Transverse colon (tissue), 4 donors: Measurements from ENCODE around the gene KMT2B.

ENCODE experiments used
- EP300 ChIP-seq: sonication (generic); formaldehyde crosslinking; IDR thresholded peaks from one replicate; pipeline ENCODE4 v1.6.1; 2017; ENCODE audit warnings: antibody characterized with exemption, low read depth
- POLR2A ChIP-seq: fragments of 450-650 bp; IDR thresholded peaks from one replicate; pipeline ENCODE4 v1.6.1; 2016; ENCODE audit warnings: antibody characterized with exemption, mild to moderate bottlenecking, moderate library complexity
- POLR2AphosphoS5 ChIP-seq, 3 donors: sonication (generic); formaldehyde crosslinking; IDR thresholded peaks; one replicate each; pipeline ENCODE4 v1.6.1; 2016; ENCODE audit warnings: antibody characterized with exemption in 3 of 3
- TF ChIP-seq, protein P1 (sequence below), 5 experiments: fragments of 200-600 bp in 3 of 5; fragments of 450-650 bp in 2 of 5; sonication (generic) in 3 of 5; IDR thresholded peaks; 1 replicate in 2 of 5; 2 replicates in 3 of 5; pipeline ENCODE4 v1.5.1; 2016 to 2017; ENCODE audit warnings: antibody characterized with exemption in 5 of 5, inconsistent platforms in 3 of 5, mild to moderate bottlenecking in 2 of 5, moderate library complexity in 1 of 5

GRCh38 chr19:35776102-35776788 lies 58.4 kb downstream of the KMT2B start:
- TF ChIP-seq, protein P1, sequence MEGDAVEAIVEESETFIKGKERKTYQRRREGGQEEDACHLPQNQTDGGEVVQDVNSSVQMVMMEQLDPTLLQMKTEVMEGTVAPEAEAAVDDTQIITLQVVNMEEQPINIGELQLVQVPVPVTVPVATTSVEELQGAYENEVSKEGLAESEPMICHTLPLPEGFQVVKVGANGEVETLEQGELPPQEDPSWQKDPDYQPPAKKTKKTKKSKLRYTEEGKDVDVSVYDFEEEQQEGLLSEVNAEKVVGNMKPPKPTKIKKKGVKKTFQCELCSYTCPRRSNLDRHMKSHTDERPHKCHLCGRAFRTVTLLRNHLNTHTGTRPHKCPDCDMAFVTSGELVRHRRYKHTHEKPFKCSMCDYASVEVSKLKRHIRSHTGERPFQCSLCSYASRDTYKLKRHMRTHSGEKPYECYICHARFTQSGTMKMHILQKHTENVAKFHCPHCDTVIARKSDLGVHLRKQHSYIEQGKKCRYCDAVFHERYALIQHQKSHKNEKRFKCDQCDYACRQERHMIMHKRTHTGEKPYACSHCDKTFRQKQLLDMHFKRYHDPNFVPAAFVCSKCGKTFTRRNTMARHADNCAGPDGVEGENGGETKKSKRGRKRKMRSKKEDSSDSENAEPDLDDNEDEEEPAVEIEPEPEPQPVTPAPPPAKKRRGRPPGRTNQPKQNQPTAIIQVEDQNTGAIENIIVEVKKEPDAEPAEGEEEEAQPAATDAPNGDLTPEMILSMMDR (IDR thresholded peaks at IDR 0.05), result no peak
- no peak for TF ChIP-seq POLR2AphosphoS5 (IDR thresholded peaks at IDR 0.05)
- TF ChIP-seq POLR2A, result no peak
- TF ChIP-seq EP300, result no peak
